Loucy (cell line): ENCODE results near the gene ACOT8.

Experiments used
- CTCF ChIP-seq: fragments of 200-600 bp; sonication (generic); conservative IDR thresholded peaks from 2 replicates; pipeline ENCODE4 v1.5.1; 2014; ENCODE audit warnings: mild to moderate bottlenecking, antibody characterized with exemption, low read length
- EZH2phosphoT487 ChIP-seq: fragments of 200-600 bp; IDR thresholded peaks from 2 replicates; pipeline ENCODE4 v1.6.1; 2018; ENCODE audit warnings: antibody characterized with exemption, mild to moderate bottlenecking, moderate library complexity, borderline replicate concordance

DNA sequence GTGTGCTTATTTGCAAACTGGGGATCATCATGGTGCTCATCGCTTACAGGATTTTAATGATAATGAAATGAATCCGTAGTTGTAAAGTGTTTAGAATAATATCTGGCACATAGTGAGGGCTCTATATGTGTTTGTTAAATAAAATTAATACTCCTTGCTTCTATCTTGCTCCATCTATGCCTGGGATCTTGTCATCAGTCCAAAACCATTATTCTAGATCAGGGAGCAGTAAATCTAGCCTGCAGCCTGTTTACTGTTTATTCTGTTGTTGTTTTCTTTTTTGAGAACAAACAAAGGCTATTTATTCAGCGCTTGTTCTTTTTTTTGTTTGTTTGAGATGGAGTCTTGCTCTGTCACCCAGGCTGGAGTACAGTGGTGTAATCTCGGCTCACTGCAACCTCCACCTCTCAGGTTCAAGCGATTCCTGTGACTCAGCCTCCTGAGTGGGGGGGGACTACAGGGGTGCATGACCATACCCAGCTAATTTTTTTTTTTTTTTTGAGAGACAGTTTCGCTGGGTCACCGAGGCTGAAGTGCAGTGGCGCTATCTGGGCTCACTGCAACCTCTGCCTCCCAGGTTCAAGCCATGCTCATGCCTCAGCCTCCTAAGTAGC, 8.1 kb downstream of the ACOT8 start:
- TF ChIP-seq CTCF (no peak), EZH2phosphoT487 (no peak)
